NOMO-1 treated with dmso at 0.1 percent for 144 hours (cell line): ENCODE results near the gene MYO1A.
"Not testable (repeated sequence)": the region's sequence is repeated elsewhere in the genome, so short reads cannot be mapped to it uniquely, and the experiment has no call there.

Experiments
- DNase-seq: peaks from one replicate; lab custom pipeline; 2025; ENCODE audit not compliant: unreplicated experiment; lab: John Stamatoyannopoulos, UW

MYO1A gene

DNA sequence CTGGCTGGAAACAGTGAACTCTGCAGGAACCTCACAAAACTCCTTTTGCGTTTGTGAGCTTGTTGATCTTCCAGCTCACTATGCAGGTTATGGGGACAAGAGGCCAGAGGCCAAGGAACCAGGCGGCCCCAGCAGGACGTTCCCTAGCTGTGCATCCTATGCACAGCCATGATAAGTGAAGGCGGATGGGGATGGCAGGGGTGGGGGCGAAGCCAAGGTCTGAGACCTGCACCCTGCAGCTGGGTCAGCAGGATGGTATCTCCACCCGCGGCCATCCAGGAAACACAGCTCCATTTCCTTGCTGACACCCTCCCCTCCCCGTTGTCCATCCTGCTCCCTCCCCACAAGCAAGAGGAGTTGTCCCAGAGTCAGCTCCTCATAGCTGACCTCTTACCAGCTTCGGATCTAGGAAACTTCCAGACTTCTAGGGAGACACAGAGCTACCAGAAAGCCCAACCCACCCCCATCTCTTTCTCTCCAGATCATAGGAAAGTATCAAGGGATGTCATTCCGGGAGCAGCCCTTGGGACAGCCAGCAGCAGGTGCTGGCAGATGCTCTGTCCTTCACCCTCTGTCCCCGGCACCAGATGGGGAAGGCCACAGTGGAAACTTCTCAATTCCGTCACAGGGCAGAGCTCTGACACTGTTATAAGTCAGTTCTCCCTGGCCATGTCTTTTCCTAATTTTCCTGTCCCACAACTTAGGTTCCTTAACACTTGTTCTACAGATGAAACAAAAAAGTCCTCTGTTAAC is 53.0 kb downstream of the MYO1A start:
- no peak for DNase-seq

DNA sequence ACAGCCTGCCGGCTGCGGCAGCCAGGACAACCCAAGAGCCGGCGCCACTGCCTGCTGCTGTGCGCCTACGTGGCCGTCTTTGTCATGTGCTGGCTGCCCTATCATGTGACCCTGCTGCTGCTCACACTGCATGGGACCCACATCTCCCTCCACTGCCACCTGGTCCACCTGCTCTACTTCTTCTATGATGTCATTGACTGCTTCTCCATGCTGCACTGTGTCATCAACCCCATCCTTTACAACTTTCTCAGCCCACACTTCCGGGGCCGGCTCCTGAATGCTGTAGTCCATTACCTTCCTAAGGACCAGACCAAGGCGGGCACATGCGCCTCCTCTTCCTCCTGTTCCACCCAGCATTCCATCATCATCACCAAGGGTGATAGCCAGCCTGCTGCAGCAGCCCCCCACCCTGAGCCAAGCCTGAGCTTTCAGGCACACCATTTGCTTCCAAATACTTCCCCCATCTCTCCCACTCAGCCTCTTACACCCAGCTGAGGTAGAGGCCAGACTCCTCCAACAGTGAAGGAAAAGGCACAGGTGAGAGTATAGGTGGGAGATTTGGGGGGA is 53.9 kb downstream of the MYO1A start:
- DNase-seq = no peak

DNA sequence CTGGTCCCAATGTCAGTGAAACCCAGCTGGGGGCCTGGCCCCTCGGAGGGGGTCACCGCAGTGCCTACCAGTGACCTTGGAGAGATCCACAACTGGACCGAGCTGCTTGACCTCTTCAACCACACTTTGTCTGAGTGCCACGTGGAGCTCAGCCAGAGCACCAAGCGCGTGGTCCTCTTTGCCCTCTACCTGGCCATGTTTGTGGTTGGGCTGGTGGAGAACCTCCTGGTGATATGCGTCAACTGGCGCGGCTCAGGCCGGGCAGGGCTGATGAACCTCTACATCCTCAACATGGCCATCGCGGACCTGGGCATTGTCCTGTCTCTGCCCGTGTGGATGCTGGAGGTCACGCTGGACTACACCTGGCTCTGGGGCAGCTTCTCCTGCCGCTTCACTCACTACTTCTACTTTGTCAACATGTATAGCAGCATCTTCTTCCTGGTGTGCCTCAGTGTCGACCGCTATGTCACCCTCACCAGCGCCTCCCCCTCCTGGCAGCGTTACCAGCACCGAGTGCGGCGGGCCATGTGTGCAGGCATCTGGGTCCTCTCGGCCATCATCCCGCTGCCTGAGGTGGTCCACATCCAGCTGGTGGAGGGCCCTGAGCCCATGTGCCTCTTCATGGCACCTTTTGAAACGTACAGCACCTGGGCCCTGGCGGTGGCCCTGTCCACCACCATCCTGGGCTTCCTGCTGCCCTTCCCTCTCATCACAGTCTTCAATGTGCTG is 54.6 kb downstream of the MYO1A start:
- DNase-seq = no peak

DNA sequence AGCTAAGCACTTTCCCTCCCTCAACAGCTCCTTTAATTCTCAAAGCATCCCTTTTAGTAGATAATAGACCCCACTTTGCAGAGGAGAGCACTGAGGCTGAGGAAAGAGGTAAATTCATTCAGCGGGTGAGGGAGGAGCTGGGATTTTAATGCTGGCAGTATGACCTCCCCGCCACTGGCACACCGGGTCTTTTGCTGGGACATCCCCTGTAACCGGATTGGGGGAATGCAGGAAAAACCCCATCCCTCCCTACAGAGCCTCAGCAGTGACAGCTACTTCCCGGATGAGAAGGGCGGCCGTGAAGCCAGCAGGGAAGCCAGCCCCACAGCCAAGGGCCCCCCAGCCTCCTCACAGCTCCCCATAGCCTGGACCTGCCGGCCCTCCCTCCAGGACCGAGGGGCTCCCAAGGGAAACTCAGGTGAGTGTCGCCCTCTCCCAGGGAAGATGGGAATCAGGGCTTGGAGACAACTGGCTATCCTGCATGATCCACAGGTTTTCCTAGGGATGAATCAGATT is 55.6 kb downstream of the MYO1A start:
- DNase-seq = no peak

DNA sequence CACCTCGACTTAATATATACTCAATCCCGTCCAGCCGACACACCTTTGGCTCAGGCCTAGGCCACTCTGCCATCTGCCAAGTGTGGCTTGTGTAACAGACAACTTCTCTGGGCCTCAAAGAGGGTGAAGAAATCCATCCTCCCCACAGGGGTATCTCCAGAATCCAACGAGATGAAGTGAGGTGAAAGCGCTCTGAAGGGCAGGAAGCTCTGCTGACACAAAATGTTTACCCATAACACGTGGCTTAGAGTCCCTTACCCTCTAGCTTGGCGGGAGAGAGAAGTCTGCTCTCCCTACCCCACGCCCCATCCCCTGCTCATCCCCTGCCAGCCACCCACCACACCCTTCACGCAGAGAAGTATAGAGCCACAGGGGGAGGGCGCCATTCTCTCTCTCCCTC is 56.6 kb downstream of the MYO1A start:
- no peak for DNase-seq

DNA sequence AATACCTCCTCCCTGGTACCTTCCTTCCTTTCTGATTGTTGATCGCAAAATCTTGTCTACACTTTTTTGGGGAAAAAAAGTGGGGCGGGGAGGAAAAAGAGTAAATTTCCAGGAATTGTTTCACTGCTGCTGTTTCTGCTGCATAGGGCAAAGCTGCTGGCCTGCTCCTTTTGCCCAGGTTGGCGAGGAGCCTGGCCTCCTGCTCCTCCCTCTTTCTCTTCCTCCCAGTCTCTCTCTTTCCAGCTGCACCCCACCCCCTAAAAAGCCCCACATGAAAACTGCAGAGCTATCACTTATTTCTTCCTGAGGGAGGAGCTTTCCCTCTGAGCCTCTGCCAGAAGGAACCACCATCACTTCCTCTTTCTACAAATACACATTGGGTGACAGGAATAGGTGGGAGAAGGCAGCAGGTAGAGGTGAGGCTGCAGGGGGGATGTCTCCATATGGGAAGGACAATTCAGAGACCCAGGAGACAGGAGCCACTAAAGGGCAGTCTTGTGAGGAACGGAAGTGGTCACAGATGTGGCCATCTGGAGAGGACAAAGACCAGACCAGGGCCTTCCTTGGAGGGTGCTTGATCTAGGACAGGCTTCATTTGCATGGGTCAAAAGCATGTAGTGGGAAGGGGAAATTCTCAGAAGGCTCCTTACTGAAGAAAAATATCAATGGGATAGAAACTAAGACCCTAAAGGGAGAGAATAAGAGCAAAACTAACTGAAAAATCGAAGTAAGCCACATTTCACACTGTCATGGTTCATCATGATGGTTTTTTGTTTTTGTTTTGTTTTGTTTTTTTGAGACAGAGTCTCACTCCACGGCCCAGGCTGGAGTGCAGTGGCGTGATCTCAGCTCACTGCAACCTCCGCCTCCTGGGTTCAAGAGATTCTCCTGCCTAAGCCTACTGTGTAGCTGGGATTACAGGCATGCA is 58.3 kb downstream of the MYO1A start:
- no peak for DNase-seq

DNA sequence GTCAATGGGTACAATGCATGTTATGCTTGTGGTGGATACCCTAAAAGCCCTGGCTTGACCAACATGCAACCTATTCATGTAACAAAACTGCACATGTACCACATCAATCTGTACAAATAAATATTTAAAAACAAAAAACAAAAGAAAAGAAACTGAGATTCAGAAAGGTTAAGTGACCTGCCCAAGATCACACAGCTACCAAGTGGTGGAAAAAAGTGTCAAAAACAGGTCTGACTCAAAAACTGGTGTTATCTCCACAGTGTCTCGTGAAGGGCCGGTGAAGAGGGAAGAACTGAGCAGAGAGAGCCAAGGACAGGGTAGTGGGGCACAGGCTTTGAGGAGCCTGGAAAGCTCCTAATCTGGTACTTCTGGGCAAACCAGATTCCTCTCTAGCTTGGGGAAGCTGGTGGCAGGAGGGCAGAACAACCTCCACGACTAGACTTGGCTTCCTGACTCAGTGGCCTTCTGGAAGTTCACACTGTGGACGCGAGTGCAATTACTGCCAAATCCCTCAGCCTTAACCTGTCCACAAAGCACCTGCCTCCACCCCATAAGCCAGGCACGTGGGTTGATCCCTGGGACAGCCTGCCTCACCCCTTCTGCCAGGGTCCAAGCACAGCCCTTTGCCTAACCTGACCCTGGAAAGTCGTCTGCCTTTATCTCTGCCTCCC is 59.1 kb downstream of the MYO1A start:
- DNase-seq = no peak

DNA sequence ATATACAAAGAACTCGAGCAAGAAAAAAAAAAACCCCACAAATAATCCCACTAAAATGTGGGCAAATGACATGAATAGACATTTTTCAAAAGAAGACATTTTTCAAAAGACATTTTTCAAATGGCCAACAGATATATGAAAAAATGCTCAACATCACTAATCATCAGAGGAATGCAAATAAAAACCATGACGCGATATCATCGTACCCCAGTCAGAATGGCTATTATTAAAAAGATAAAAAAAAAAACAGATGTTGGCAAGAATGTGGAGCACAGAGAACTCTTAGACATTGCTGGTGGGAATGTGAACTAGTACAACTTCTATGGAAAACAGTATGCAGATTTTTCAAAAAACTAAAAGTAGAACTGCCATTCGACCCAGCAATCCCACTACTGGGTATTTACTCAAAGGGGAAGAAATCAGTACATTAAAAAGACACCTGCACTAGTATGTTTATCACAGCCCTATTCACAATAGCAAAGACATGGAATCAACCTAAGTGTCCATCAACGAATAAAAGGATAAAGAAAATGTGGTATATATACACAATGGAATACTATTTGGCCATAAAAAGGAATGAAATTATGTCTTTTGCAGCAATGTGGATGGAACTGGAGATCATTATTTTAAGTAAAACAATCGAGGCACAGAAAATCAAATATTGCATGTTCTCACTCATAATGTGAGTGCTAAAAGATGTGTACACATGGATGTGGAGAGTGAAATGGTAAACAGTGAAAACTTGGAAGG is 59.9 kb downstream of the MYO1A start:
- no peak for DNase-seq

DNA sequence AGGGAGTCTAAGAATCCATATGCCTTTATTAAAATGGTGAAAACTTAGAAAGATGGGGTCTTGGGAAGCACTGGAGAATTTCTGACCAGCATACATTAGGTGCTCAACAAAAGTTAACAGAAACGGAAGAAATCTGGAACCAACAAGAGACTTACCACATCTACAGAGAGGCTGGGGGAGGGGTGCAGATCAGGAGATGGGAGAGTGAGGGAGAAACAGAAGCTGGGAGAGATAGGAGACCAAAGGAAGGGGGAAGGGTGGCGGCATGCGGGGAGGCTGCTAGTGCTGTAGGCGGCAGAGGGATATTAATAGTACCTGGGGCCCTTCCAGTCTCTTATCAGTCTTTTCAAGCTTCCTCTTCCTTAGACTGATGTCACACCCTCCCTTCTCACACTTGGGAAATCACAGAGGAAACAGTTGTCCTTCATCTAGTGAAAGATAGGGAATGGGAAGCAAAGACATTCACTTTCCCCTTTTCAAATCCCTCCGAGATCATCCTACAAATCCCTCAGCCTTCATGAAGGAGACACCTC is 61.7 kb downstream of the MYO1A start:
- DNase-seq = peak; percentile 20

DNA sequence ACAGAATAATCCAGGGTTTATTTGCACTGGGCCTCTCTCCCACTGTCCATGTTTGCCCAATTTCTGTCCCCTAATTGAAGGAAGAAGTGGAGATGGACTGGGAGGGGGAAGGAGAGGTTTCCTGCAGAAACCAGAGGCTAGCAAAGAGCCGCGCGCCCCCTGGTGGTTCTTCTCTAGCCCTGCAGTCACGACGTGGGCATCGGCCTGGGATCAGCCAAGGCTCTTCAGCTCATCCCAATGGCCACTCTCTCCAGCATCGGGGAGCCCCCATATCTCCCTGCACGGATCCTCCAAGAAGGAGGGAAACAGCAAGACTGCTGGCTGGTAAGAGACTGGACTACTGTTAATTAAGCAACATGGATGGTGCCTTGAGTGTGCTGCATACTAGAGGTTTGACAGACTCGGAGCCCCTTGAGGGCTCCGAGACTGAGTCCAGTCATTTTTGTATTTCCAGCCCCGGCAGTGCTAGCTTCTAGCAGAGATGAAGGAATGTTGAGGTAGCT is 62.3 kb downstream of the MYO1A start:
- peak; percentile 63 for DNase-seq

DNA sequence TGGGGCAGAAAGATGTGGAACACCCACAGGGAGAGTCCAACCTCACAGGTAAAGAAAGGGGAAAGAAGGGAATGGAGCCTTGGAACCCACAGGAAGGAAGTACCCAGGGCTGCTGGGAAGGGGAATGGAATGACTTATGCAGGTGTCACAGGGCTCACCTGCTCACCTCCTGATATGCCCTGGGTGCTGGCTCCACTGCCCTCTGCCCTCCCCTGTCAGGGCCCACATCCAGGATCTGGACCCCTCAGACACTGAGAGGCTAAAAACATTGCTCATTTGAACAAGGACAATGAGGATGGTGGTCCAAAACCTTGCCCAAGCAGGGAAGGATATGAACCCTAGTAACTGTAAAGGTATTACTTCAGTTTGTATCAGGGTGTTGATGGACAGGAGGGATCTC is 62.9 kb downstream of the MYO1A start:
- DNase-seq = no peak

DNA sequence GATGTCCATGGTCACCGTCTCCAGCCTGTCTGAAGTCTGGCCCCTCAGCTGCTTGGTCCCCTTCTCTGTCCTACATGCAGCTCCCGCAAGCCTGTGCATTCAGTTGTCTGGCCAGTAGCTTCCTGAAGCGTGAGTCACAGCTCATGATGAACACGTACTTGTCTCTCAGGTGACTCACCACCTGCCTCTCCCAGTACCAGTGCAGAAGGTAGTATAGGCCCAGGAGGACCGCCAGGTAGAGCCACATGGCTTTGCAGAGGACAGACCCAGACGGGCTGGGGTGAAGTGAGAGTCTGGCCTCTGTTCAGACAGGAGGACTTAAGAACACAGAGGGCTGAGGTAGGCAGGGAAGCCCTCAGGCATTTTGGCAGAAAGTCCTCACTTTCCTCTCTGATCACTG is 64.2 kb downstream of the MYO1A start:
- DNase-seq = not testable (repeated sequence)

DNA sequence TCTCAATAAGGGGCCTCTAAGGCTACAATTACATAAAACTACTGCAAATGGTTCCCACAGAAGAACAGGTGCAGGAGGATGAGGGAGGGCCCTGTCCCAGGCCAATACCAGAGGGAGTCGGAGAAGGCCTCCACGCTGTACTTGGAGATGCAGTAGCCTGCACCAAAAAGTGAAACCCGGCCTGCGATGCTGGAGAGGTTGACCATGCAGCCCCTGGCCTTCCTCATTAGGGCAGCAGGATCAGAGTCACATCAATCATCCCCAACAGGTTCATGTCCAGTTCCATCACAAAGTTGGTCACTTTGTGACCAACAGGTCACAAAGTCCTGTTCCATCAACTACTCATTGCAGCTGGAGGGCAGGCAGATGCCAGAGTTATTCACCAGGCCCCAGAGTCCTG is 66.5 kb downstream of the MYO1A start:
- no peak for DNase-seq

DNA sequence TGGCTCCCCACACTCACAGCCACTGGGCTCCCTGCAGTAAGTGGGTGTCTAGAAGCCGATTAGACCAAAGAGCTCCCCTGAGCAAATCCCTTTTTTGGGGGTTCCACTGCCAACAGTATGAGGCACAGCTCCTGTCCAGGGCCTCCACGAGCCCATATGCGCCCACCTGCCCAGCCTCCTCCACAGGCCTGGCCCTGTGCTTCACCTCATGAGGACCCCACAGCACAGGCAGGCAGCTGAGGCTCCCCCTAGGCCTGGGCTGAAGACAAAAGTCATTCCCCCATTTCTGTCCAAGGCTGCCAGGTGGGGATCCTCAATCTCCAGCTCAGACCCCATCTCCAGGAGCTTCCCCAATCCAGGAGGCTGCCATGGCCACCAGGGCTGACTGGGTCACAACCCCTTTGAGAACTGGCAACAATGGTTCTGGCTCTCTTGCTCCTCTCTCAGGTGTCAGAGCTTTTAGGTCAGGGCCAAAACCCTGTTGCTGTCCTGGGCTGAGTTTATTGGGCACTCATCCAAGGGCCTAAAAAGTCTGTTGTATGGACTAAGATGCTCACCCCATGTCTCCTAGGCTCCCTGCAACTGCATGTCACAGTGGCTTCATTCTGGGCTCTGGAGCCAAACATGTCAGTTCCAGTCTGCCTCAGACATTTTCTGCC is 67.2 kb downstream of the MYO1A start:
- DNase-seq = not testable (repeated sequence)

DNA sequence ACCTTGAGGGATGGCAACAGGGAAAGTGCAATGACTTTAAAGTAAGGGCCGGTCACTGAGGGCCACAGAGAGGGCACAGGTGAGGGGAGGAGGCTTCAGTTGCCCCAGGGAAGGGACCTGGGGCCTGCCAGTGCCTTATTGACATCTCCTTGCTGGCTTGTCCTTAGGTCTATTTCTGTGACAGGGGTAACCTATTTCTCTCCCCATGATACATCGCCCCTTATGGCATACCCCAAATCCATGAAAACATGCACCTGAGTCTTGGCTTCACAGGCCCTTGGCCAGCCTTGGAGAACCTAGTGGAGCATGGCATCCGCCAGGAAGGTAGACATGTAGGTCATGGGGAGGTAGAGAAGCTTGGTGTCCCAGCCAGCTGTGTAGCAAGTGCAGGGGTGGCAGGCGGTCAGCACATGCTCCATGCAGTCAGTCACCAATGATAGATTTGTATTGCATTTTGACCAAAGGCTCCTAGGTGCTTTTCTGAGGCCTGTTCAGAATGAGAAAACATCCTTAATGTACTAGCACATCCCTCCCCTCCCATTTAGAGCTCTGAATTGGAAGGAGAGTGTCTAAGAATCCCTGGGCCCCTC is 68.9 kb downstream of the MYO1A start:
- no peak for DNase-seq

DNA sequence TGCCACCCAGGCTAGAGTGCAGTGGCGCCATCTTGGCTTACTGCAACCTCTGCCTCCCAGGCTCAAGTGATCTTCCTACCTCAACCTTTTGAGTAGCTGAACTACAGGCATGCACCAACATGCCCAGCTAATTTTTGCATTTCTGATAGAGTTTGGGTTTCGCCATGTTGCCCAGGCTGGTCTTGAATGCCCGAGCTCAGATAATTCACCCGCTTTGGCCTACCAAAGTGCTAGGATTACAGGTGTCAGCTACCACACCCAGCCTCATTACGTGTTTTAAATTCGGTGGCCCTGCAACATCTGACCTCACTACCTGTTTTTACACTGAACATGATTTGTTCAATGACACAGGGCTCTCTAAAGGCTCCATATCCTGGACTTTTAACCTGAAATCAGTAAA is 69.7 kb downstream of the MYO1A start:
- DNase-seq = no peak

DNA sequence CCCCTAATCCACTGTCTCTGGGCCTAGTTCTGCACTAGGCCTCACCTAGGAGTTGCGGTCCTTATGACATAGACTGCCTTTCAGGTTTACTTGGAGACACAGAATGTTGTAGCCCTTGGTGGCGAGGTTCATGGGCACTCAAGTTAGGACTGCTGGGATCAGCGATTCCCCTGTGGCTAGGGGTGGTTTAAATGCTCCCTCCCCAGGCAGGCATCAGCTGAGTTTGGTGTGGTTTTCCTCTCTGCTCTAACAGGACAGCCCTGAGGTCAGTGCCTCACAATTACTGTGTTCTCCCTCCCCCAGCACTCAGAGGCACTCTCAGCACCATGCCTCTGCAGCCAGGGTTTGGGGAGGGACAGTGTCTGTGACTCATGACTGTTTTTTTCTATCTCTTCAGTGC is 70.3 kb downstream of the MYO1A start:
- DNase-seq = no peak
